NCI-H1417 treated with DMSO at 0.1 percent for 48 hours (cell line): ENCODE measurements around the gene CTLA4.

Experiments
- DNase-seq: peaks from one replicate; lab custom pipeline; 2025; lab: John Stamatoyannopoulos, UW

CTLA4 gene

DNA sequence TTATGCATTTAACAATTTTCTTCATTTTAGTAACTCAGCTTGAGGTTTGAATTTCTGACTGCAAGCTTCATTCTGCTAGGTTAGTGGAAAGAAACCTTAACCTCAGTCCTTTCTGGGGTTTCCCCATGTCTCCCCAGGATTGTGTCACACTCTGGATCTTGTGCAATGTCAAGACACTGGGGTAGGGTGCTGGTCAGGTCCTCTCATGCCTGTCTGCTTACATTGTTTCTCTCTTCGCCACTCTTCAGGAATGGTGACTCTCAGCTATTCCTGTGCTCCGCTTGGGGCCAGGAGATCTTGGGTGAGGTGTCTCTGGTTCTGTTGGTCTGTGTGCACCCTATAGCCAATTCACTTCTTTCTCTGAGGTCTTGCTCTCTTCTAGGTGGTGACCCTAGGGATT lies 23.9 kb downstream of the CTLA4 start:
- DNase-seq, result no peak

DNA sequence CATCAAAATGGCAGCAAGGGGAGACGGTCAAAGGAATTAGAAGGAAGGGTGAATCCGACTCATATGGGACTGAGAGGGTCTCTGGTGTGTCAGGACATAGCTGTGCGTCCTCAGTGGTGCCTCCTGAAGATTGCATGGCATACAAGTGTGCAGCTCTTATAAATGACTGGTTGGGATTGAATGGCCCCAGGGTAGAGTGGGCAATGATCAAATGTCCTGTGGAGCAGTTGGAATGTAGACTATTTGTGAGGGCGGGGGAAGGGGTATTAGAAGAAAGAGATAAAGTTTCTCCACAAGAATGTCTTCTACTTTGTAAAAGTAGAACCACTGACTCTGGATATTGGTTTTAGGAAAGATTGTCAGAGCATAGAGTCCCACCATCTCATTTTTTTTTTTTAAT lies 24.6 kb downstream of the CTLA4 start:
- DNase-seq, result no peak

DNA sequence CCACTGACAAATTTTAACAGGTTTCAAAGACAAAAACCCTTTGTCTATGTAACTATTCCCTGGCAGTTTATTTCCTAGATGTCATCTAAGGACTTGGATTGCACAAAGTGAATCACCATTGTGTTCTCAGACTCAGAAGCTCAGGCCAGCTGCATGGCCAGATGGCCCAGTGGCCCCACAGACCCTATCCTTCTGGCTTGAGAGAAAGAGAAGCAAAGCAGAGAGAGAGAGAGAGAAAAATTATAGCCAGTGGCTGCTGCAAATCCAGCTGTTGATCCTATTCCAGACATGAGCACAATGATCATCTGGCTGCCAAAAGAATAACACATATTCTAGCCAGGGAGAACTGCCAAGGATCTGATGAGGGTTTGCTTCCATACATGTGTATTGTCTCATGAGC lies 25.8 kb downstream of the CTLA4 start:
- DNase-seq, result no peak

DNA sequence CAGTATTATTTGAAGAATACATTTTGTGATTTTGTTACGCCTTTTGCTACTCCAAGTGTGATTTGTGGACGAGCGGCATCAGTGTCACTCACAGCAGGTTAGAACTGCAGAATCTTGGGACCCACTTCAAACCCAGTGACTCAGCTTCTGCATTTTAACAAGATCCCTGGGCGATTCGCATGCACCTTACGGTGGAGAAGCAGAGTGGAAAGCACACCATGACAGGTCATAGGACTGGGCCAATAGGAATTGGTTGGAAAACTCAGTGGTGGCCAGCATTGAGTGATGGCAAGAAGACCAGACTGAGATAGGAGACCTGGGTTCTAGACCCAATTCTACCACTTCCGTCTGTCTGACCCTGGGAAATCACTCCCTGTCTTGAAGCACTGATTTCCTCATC lies 26.3 kb downstream of the CTLA4 start:
- no peak for DNase-seq

DNA sequence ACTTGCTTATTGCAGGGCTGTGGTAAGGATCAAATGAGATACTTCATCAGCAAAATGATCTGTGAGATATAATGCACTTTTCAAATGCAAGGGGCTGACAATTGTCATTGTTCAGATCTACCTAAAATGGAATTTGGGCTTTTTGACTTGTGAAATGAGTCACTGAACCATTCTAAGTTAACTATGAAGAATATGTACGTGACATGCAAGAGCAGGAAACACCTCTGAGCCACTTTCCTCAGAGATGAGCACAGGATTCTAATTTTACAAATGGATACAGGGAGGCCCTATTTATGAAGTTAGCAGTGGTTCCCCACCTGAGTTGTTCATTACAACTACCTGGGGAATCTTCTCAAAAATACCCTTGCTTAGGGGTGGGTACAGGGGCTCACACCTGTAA lies 26.7 kb downstream of the CTLA4 start:
- DNase-seq, result no peak

DNA sequence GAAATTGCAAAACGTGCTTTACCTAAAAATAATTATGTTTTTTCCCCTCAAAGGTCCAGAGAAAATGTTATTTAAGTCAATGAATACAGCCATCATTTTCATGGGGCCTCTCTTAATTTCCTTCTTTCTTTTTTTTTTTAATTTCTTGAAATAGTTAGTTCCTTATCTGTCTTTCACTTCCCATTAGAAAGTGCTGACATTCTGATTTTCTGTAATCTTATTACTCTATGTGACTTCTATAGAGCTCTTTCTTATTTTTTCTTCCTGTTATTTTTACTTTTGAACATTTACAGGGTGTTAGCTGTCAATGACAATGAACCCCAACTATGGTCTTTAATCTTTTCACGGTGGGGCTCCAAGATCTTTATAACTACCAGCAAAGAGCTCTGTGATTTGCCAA lies 30.0 kb downstream of the CTLA4 start:
- no peak for DNase-seq

DNA sequence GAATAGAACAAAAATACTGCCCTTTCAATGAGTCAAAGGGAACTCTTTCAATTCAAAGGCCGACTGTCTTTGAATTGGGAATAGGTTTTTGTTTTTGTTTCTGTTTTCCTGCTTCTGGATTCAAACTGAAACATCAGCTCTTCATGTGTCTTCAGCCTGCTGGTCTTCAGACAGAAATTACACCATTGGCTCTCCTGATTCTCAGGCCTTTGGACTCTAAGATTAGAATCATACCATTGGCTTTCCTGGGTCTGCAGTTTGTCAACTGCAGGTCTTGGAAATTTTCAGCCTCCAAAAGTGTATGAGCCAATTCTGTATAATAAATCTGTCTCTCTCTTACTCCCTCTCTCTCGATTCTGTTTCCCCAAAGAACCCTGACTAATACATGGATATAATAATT lies 31.1 kb downstream of the CTLA4 start:
- DNase-seq, result no peak

DNA sequence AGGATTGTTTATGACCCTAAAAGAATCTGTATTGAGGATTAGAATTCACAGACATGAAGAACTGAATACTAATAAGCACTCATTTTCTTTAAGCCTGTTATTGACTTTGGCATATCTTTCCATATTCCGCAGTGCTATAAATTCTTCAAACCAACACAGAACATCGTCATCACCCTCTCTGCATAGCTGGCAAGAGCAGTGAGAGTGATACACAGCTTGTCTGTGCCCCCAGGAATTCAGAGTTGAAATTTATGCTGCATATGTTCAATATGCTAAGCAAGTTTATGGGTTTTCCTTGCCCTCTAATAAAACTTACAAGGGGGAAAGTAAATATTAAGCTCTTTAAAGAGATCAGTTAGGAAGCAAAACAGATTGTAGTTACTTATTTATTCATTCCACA lies 32.7 kb downstream of the CTLA4 start:
- DNase-seq, result no peak

DNA sequence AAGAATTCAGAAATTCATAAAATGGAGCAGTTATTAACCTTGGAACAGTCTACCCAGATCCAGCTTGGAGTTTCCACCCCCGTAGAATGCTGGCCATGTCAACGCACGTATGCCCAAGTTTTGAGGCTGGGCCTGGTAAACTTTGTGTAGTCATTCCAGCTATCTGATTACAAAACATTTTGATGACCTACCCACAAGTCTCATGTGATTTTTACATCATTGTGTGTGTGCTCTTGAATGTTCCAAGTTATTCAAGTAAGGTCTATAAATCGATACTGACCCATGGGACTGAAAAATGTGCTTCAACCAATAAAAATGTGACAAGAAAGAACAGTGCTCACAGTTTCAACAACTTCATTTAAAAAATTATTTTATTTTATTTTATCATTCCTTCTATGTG lies 36.5 kb downstream of the CTLA4 start:
- no peak for DNase-seq

DNA sequence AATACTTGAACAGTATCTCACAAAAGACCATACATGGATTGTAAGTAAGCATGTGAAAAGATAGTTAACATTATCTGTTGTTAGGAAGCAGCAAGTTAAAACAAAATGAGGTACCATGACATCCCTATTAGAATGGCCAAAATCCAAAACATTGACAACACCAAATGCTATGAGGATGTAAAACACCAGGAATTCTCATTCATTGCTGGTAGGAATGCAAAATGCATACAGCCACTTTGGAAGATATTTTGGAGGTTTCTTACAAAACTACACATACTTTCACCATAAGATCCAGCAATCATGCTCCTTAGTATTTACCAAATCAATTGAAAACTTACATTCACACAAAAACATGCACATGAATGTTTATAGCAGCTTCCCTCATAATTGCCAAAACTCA lies 38.1 kb downstream of the CTLA4 start:
- DNase-seq, result no peak

DNA sequence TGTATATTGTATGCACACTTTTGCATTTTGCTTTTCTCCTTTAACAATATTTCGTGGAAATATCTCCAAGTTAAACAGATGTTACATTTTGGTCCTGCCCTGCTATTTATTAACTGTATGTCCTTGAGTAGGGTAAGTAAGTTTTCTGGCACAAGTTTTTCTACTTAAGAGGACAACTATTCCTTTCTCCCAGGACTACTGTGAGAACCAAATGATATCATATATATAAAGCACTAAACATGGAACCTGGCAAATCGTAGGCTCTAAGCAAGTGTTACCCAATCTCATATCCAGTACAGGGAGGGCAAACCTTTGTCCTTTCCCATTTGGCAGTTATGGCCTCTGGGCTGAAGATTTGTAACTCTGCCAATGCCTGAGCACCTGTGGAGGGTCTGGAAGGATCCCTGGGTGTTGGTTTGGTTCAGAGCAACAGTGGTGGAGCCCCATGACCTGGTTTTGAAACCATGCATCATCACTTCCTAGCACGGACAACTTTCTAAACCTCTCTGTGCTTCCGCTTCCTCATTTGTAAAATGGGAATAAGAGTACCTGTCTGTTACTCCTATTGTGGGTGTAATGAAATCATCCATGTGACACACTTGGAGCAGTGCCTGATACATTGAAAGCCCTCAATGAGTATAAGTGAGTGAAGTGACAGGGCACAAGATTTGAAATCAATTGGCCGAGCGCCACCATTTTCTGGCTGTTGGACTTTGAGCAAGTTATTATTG lies 40.7 kb downstream of the CTLA4 start:
- no peak for DNase-seq

DNA sequence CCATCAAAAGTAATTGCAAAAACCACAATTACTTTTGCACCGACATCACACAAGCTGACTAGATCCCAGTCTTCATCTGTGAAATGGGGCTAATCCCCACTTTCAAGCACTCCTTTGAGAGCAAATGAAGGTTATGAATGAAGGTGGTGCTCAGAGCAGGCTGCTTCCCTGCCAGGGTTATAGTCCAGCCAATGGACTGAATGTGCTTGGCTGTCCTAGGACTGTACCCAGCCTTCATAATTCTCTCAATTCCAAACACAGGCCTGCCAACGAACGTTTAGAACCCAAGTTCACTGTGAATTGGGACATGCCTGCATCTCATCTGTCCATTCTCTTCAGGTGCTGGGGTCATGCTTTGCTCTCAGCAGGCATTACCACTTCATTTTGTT lies 41.2 kb downstream of the CTLA4 start:
- no peak for DNase-seq

DNA sequence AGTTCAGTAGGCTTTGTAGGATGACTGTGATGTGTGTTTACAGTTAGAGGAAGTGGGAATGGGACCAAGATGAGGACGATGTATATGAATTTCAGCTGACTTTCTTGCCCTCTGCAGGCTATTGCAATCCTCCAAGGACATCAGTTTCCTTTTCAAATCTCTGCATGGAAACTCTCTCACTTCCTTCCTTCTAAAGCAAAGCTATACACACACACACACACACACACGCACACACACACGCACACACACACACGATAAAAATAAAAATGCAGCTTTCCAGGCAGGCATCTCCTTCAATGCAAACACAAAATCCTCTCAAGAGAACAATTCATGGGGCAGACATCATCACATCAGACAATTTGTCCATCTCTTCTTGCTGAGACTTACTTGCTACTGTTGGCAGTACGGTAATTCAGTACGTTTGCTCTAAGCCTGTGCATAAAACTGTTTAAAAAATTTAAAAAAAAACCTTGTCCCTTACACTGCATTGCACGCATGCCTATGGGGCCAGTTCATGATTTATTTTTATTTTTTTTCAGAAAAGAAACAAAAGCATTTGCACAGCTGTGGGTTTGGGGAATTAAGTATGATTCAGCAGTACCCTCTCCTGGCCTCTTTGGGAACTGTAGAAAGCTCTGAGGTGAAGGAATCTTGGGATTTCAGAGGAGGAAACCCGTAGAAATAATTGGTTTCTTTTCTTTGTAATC lies 41.8 kb downstream of the CTLA4 start:
- no peak for DNase-seq

DNA sequence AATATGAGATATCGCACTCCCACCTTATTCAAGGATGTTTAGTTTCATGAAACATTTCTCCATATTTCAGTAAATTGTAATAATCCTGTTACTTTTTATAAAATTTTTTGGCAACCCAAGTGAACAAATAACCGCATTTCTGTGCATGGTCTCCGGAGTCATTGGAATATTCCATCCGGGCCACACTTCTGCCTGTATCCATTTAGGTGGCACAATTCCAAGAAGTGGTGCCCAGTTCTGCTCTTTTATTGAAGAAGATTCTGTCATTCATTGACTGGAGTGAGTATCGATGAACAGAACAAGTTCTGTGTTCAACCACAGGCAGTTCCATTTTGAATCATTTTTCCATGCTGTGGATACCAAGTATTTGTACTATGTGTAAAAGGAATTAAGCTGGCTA lies 42.4 kb downstream of the CTLA4 start:
- DNase-seq, result no peak

DNA sequence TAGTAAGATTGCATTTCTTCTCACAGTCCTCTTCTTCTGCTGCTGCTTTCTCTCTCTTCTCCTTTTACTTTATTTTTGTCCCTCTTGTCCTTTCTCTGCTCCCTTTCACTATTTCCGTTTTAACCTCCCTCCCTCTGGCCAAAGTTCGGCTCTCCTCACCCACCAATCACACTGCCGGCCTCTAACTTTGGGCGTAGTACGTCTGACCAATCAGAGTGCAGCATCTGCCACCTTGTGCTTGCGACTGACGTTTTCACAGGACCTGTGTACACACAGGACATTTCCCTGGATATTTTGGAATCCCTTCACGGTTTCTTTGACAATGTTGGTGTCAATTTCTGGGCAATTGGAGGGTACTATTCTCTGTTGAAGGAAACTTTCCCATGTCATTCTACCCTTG lies 46.4 kb downstream of the CTLA4 start:
- DNase-seq, result no peak

DNA sequence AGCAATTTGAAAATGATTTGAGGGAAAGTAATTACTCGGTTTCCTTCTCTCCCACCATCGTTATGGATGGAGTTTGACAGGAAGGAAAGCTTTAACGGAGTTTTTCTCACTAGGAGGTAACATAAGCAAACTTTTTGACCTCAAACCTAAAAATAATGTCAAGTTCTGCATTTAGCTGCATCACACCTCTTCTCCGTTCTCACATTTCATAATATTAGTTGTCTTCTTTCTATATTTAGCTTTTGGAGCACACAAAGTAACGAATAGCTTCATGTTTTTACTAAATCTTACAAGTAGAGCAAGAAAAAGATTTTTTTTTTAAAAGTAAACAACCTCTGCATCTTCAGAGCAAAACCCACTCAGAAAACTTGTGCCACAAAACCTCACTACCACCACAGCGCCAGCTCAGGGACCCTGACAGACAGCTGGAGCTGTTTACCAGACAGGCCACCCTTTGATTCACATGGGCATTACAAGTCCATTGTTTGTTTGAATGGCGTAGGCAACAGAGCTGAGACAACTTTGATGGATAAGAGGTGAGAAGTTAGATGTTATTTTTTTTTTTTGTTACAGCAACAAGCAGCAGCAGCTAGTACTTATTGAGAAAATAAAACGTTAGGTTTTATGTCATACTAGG lies 47.1 kb downstream of the CTLA4 start:
- no peak for DNase-seq

DNA sequence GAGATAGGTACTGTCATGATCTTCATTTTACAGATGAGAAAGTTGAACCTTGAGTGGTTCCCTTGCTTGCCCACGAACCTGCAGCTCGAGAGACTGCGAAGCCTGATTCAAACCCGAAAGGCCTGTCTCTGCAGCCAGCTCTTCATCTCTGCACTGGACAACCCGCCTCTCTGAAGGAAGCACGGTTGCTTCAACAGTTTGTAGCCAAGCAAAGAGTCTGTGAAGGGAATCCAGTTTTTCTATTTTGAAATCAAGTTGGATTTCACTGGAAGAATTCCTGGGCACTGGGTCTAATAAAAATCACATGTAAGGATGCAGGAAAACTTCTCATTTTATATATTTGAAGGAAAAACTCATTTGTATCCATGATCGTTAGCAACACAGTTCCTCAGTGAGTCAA lies 47.7 kb downstream of the CTLA4 start:
- no peak for DNase-seq

DNA sequence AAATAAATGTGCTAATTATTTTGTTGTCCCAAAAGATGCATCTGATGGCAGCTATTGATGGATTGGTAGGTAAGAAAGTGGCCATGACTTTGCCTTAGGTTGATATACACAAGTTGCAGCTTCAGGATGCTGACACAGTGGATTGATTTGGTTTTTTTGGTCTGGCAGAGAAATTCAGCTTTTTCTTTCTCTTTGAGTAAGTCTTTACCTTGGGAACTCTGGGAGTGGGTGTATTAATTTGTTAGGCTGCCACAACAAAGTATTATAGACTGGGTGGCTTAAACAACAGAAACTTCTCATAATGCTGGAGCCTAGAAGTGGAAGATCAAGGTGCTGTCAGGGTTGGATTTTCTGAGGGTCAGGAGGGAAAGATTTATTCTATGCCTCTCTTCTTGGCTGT lies 49.2 kb downstream of the CTLA4 start:
- DNase-seq, result no peak

DNA sequence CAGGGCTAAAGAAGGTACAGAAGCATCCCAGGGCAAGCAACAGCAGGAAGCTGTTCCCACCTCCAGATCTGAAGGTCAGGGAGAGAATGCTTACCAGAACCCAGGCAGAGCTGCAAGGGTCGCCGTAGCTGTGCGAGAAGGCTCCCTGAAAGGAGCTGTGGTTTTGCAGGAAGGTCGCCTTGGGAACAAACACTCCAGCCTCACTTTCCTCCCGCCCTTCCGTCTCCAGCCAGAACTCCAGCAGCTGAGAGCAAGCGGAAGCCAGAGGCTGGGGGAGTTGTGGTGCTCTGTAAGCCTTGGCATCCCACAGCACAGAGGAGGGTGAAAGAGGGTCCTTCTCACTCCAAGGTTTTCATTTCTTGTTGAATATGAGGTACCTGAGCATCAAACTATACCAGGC lies 50.7 kb downstream of the CTLA4 start:
- DNase-seq, result no peak

DNA sequence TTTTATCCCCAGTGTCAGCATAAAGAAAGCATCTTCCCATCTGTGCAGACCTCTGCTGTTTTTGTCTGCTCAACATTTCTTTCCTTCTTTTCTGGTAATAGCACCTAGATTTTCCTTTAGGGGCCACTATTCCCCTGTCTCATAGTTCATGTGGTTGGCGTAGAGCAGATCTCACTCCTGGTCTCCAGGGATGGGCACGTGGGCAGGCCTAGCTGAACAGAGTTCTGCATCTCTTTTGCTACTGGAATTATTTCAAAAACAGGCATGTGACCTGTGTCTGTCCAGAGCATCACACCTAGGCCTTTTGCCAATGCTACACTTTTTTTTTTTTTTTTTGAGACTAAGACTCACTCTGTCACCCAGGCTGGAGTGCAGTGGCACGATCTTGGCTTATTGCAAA lies 51.3 kb downstream of the CTLA4 start:
- no peak for DNase-seq
